Prostate gland (tissue), 2 donors: ENCODE measurements around the gene SLC9A4.

Experiments used
- POLR2A ChIP-seq: fragments of 450-650 bp; IDR thresholded peaks from one replicate; pipeline ENCODE4 v1.6.1; 2016; ENCODE audit warnings: antibody characterized with exemption, mild to moderate bottlenecking
- TF ChIP-seq, protein P1 (sequence below), 4 experiments: fragments of 200-600 bp in 2 of 4; fragments of 450-650 bp in 2 of 4; sonication (generic) in 2 of 4; IDR thresholded peaks; 1 replicate in 3 of 4; 2 replicates in 1 of 4; pipeline ENCODE4 v1.5.1; 2016 to 2019; ENCODE audit warnings: antibody characterized with exemption in 4 of 4, mild to moderate bottlenecking in 2 of 4, moderate library complexity in 2 of 4

GRCh38 chr2:102505290-102505689 is 32.3 kb downstream of the SLC9A4 start:
- TF ChIP-seq, protein P1, sequence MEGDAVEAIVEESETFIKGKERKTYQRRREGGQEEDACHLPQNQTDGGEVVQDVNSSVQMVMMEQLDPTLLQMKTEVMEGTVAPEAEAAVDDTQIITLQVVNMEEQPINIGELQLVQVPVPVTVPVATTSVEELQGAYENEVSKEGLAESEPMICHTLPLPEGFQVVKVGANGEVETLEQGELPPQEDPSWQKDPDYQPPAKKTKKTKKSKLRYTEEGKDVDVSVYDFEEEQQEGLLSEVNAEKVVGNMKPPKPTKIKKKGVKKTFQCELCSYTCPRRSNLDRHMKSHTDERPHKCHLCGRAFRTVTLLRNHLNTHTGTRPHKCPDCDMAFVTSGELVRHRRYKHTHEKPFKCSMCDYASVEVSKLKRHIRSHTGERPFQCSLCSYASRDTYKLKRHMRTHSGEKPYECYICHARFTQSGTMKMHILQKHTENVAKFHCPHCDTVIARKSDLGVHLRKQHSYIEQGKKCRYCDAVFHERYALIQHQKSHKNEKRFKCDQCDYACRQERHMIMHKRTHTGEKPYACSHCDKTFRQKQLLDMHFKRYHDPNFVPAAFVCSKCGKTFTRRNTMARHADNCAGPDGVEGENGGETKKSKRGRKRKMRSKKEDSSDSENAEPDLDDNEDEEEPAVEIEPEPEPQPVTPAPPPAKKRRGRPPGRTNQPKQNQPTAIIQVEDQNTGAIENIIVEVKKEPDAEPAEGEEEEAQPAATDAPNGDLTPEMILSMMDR (IDR thresholded peaks at IDR 0.05), result no peak
- no peak for TF ChIP-seq POLR2A
